Peyer's patch (tissue), 4 donors: ENCODE results near the gene ETV4.

Experiments used
- POLR2A ChIP-seq, 2 donors: fragments of 450-650 bp; IDR thresholded peaks; one replicate each; pipeline ENCODE4 v1.5.1; 2017; ENCODE audit warnings: antibody characterized with exemption in 2 of 2, mild to moderate bottlenecking in 2 of 2, moderate library complexity in 2 of 2
- TF ChIP-seq, protein P1 (sequence below), 6 experiments: fragments of 450-650 bp in 4 of 6; fragments of 200-600 bp in 2 of 6; sonication (generic) in 1 of 6; IDR thresholded peaks; one replicate each; pipeline ENCODE4 v1.5.1; 2017 to 2019; ENCODE audit warnings: antibody characterized with exemption in 6 of 6, mild to moderate bottlenecking in 3 of 6, moderate library complexity in 1 of 6

DNA sequence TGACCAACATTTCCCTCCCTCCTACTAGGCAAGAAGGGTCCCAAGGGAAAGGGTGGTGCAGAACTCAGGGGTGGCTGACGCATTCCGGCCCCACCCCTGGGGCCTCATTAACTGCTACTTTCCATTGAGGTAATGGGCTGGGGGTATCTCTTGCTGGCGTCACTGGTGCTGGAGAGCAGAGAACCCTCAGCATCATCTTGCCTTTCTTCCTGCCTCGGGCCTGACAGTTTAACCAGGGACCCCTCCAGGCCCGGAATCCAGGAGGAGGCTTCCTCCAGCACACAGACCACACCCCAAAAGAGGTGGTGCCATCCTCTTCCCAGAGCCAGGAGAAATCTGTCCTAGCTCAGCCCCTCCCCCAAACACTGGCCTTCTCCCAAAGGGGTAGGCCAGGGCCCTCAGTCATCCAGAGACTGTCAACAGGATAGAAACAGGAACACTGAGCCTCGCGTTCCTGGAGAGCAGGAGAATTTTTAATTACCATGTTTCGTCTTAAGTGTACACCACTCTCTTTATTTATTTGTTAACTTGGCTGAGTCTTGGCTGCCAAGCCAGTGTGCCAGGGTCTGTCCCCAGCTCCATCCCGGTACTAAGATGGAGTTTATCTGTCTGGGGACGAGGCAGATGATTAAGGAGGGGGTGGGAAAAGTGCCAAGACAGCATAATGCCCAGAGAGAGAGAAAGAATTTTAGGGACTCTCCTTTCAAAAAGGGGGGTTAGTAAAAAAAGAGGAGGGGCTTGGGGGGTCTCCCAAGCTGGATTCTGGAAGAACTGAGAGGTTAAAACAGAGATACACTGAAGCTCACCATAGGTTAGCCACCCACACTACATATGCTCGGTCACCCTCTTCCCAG lies 5.1 kb downstream of the ETV4 start:
- TF ChIP-seq, protein P1, sequence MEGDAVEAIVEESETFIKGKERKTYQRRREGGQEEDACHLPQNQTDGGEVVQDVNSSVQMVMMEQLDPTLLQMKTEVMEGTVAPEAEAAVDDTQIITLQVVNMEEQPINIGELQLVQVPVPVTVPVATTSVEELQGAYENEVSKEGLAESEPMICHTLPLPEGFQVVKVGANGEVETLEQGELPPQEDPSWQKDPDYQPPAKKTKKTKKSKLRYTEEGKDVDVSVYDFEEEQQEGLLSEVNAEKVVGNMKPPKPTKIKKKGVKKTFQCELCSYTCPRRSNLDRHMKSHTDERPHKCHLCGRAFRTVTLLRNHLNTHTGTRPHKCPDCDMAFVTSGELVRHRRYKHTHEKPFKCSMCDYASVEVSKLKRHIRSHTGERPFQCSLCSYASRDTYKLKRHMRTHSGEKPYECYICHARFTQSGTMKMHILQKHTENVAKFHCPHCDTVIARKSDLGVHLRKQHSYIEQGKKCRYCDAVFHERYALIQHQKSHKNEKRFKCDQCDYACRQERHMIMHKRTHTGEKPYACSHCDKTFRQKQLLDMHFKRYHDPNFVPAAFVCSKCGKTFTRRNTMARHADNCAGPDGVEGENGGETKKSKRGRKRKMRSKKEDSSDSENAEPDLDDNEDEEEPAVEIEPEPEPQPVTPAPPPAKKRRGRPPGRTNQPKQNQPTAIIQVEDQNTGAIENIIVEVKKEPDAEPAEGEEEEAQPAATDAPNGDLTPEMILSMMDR (IDR thresholded peaks at IDR 0.05), result no peak
- no peak for TF ChIP-seq POLR2A (IDR thresholded peaks at IDR 0.05)
